ENCODE data around the gene NXF2.
"Not testable (repeated sequence)": the region's sequence is repeated elsewhere in the genome, so short reads cannot be mapped to it uniquely, and the experiment has no call there.

Gene NXF2, protein sequence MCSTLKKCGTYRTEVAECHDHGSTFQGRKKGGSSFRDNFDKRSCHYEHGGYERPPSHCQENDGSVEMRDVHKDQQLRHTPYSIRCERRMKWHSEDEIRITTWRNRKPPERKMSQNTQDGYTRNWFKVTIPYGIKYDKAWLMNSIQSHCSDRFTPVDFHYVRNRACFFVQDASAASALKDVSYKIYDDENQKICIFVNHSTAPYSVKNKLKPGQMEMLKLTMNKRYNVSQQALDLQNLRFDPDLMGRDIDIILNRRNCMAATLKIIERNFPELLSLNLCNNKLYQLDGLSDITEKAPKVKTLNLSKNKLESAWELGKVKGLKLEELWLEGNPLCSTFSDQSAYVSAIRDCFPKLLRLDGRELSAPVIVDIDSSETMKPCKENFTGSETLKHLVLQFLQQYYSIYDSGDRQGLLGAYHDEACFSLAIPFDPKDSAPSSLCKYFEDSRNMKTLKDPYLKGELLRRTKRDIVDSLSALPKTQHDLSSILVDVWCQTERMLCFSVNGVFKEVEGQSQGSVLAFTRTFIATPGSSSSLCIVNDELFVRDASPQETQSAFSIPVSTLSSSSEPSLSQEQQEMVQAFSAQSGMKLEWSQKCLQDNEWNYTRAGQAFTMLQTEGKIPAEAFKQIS

DNA sequence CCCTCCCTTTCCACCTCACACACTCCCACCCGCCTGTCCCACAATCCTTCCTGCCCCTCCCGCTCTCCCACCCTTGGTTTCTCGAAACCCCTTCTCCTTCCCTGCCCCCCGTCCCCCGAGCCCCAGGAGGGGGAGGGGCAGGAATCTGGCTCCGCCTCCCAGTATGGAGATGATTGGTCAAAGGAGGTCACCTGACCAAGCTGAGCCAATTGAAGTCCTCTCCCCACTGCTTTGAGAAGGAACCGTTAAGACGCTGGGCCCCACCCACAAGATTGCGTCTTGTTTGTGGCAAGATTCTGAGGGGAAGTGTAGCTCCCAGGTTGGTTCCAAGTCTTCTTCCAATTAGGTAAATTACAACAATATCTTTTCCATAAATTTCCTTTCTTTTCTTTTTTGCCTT lies at the start of gene NXF2:
Gene NXF2 (plus strand): TSS at position 275 of the 400 bp plus-strand sequence. CDS start 59,912 bp downstream, outside the sequence.
- DNase-seq, result not testable (repeated sequence)

DNA sequence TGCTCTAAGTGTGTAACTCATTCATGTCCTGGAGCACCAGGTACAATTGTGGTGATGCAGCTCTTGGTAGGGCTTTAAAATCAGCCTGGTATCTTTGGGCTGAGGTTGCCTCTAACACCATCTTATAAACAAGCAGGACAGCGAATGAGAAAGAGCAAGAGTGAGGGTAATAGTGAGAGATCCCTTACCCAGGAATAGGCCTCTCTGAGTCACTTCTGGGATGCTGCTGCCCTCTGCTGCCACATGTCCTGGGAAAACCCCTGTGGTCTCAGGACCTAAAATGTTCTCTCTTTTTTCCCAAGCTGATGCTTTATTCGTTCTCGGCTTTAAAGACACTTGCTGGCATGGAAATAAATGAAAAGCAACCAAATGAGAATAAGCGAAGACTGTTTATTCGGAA lies 39.0 kb upstream of the NXF2 start:
- DNase-seq, result not testable (repeated sequence)

DNA sequence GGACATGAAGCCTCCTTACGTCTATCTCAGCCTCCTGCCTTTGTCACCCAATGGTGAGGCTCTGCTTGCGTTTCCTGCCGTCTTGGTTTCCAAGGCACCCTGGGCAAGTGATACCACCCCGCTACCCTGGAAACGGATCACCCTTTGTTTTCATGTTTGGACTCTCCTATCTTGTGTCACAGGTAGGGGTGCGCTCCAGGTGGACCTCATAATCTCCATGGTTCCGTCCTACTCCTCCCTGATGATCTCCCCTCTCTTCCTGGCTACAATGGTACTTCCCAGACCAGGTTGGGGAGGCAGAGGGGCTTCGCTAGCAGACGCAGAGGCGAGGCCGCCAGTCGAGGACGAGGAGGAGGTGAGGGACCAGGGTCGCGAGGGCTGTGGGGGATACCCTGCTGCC lies 32.0 kb upstream of the NXF2 start, which contains the start of gene TCP11X1:
Gene TCP11X1 (plus strand): TSS at position 316 of the 400 bp plus-strand sequence.
- not testable (repeated sequence) for DNase-seq

DNA sequence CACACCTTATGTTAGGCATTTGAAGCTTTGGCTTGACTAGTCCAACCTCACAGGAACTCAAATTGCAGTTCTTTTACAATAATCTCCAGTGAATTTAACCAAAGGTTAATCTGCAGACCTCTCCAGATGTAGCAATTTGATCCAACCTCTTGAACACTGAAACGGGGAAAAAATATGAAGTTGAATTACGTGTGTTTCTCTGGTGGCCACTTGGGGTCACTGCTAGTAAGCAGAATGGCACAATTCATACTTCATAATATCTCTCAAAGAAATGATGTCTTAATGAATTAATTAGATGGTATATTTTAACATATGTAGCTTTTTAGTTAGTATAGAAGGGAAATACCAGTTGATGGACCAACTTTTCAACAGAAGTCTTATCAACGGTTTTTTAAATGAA lies 30.5 kb upstream of the NXF2 start:
- DNase-seq, result not testable (repeated sequence)

DNA sequence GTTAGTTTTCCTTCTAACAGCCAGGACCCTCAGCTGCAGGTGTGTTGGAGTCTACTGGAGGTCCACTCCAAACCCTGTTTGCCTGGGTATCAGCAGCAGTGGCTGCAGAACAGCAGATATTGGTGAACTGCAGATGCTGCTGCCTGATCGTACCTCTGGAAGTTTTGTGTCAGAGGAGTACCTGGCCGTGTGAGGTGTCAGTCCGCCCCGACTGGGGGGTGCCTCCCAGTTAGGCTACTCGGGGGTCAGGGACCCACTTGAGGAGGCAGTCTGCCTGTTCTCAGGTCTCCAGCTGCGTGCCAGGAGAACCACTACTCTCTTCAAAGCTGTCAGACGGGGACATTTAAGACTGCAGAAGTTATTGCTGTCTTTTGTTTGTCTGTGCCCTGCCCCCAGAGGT lies 11.3 kb upstream of the NXF2 start:
- DNase-seq, result not testable (repeated sequence)

DNA sequence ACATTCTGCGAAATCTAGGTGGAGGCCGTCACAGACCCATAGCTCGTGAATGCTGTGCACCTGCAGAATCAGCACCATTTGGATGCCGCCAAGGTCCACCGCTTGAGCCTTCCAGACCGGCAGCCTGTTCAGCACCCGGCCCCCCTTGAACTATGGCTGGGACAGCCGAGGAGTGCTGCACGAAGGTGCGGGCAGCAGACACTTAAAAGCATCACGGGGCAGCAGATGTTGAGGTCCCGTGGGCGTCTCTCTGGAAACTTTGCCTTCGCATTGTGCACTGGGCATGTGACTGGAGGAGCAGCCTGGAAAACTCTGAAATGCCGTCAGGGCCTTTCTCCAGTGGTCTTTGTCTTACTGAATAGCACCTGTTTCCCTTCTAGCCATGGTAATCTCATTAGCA lies 6.7 kb upstream of the NXF2 start:
- DNase-seq, result not testable (repeated sequence)

DNA sequence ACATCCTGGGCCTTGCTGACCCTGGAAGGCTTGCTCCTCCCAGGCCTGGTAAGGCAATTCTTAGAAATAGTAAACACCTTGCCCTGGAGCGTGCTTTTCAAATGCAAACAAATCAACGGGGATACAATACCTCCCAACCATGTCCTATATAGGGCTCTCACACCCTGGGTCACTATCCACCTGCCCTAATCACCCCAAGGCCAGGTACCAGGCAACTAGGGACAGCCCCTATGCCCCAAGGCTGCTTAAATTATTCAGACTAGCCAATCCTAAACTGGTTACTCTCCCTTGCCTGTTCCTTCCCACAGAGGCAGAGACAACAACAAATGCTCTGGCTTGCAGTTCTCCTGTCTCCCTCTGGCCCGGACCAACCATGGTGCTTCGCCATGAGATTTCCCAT lies 25.3 kb downstream of the NXF2 start:
- not testable (repeated sequence) for DNase-seq

DNA sequence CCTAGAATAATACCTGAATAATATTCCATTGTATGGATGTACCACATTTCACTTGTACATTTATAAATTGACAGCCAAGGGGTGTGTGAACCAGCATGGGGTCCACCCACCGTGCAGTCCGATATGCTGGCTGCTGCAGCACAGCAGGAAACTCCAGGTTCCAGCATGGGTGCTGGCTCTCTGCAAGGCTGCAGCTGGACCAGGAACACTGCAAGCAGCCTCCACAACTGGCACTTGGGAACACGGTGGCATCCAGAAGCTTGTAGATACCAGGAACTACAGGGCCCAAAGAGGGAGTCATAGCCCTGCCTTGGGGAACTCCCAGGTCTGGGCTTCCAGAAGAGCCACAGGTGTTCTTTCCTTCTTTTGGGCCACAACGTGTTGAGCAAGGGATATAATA lies 91.2 kb downstream of the NXF2 start:
- DNase-seq, result no peak

DNA sequence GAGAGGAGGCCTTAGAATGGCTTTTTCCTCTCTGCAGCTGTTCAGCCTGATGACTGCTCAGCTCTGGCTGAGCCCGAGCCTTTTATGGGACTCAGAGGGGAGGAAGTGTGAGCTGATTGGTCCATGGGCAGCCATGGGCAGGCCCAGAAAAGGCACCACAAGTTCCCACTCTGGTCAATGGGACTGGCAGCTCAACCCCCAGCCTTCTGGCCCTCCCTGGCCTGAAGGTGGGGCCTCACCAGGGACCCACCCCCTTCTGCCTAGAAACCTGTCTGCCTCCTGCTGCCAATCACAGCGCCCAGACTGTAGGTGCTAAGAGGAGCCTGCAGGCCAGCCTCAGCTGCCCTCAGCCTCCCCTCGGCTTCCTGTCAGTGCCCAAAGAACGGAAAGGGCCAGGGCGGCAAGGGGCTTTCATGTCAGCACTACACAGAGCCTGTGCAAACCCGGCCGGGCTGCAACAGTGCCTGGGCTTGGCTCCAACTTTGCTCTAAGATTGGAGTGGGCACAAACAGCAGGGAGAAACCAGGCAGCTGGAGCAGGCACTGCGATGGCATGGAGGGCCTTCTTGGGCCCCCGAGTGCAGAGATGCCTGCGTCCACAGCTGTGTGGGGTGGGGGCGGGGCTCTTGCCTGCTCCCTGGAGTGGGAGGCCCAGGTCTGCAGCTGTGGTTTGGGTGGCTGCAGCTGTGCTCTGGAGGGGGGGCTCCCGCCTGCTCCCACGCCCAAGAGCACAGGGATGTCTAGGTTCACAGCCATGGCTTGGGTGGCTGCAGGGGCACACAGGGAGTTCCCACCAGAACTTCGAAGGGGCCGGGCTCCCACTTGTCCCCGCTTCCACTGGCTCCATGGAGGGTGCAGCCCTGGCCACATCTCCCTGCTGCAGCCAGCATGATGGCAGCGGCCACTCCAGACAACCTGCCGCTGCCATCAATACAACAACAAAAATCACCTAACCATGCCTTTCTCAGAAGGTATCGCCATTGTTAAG lies 92.6 kb downstream of the NXF2 start:
- DNase-seq, result peak; percentile 17 to 47

DNA sequence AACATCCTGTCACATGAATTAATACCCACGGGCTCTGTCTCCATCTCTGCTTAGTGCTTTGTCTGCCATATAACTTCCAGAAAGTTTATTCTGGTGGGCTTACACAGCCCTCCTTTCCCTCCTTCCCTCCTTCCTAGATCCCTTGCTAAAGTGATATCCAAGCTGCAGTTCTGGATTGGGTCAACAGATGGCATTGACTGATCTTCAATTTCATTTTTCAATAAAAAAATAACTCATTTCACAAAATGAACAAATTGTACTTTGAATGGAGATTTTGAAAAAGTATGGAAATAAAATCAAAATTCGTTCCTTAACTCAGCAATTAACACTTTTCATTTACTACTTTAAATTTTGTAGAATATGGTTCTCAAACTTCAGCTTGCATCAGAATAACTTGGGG lies 94.9 kb downstream of the NXF2 start:
- DNase-seq, result no peak

DNA sequence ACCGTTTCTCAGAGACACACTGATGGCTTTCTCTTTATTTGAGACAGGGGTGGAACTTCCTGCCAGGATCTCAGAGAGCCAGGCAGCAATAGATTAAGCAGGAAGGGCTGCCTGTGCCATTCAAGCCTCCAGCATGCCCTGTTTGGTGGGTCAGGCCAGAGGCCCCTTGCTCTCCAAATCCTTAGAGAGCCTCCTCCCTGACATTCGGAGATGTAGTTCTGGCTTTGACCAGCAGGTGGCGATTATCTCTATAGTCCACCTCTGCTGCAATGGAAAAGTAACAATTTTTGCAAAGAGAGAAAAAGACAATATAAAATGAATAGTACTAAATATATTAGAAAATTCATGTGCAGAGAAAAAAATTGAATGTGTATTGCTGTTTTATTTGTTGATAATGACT lies 98.9 kb downstream of the NXF2 start:
- peak; percentile 30 to 57 for DNase-seq

Data from CD4-positive, alpha-beta T cell treated with Interleukin-1 beta for 1 hour (primary cell).